Renal cortical epithelial cell (primary cell): ENCODE results near the gene UNC5A. TPM values are rescaled to one million over a fixed set of nuclear protein-coding genes. Genes with fewer than 3 reads are reported as not detected.
A peak's percentile ranks its signal among the peaks of the same experiment; 100 is the strongest.

Source experiments
- DNase-seq: peaks from one replicate; pipeline ENCODE4 v3.0.0-alpha.2; 2011; ENCODE audit warnings: low read depth
- total RNA-seq: library from RNA; depleted of rRNA; stranded (reverse); fragments of >200 nt; gene quantifications from 2 replicates; pipeline ENCODE4 v1.2.3, GENCODE V29; 2014

UNC5A gene
- total RNA-seq, 1 donor from 2014 or later = 2.2 TPM

GRCh38 chr5:176894298-176894697 is 83.9 kb downstream of the UNC5A start:
- DNase-seq = no peak

DNA sequence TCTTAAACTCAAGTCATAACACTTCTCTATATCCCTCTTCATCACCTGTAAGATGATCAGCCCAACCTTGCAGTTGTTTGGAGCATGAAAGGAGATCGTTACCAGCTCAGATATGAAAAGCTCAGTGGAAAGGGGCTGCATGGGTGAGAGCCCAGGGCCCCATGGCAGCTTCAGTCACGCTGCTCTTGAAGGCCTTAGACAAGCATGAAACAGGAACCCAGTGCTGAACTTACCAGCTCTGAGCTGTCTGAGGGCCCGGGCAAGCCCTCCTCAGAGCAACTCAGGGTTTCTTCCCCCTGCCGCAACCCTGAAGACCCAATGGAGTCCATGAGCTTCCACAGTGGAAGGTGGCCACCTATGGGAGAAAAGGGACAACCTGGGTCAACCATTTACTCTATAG is 85.5 kb downstream of the UNC5A start:
- DNase-seq = no peak

DNA sequence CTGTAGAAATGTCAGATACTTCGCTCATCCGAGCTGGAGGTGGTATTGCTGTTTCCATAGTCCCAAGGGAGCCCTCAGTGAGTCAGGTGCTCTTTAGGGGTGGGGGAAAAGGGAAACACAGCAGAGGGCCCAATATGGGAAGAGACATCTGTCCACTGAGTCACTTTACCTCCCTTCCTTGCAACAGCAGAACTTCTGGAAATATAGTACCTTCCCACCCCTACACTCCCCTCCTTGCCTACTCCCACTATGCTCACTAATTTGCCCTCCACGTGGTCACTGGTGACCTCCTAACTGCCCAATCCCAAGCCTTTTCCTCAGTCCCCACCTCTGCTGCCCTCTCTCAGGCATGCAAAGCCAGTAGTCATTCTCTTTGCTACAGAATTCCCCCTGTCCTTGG is 86.9 kb downstream of the UNC5A start:
- no peak for DNase-seq

- DNase-seq = no peak
Measured at GRCh38 chr5:176899296-176899891, 89.0 kb downstream of the UNC5A start, which contains the start of gene HK3. HK3 (minus strand) TSS chr5:176899346; CDS start chr5:176896159, 3,187 bp downstream.

DNA sequence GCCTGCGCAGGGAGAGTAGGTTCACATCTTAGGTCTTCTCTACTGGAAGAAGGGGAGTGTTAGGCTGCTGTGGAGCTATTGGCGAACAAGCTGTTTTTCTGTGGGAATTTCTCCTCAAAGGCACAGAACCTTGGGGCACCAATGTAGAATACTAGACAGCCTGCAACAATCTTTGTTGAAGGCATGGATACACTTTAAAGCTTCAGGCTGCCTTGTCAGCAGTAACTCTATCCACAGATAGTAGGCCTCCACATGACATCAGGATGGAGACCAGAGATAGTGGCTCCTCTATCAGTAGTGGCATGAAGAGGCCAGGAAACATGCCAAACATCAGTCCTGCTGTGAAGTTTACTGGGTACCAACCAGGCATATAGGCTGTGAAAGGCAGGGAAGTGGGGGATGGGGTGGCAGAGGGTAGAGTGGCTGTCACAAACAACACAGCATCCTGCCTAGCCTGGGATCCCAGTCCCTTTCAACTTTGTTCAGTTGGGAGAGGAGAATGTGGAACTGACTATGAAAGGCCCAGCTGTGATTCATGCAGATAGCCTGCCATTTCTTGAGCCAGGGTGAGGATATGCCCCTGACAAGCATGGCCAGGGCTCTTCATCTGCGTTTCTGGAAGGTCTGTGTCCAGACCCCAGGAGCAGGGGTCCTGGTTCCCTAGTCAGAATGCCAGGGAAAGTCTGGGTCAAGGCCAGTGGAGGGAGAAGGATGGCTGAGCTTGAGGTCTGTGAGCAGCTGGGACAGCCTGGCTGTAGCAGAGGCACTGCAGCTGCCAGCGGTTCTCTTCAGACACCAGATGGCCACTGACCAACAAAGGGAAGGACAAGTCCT is 89.8 kb downstream of the UNC5A start:
- no peak for DNase-seq

DNA sequence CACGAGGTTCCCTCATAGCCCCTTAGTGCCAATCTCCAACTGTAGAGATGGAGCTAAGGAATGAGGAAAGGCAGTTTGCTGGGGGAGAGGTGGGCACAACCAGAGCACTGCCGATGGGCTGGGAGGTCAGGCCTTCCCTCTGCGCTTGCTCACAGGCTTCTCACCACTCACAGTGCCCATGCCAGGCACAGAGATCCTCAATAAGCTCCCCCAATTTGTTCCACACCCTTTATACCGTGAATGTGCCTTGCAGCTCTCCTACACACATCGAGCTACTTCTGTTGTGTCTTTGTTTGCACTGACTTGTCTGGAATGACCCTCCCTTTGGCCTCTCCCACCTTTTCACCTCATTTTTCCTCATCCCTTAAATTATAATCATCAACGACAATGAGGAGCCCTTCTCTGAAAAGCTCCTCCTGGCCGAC is 90.4 kb downstream of the UNC5A start:
- DNase-seq = no peak

DNA sequence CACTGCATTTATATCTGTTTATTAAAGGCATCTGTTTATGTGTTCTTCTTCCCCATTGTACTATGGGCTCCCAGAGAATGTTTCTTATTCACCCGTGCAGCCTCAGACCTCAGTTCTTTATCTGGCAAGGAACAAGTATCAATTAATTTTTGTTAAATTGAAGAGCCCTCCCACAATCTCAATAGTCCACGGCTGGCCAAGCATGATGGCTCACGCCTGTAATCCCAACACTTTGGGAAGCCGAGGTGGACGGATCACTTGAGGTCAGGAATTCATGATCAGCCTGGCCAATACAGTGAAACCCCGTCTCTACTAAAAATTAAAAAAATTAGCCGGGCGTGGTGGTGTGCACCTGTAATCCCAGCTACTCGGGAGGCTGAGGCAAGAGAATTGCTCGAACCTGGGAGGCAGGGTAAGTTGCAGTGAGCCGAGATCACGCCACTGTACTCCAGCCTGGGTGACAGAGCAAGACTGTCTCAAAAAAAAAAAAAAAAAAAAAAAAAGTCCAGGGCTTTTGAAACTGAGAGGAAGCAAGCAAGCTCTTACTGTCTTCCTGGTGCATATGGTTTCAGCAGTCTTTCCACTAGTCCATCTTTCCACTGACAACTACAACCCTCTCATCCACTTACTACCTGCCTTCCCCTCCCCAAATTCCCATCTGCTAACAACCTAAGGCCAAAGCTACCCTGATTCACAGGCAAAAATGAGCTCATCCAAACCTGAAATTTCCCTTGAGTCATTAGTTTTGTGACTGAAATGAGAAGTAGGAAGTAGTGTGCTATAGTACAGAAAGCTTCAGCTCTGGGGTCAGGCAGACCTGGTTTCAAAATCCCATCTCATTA is 91.1 kb downstream of the UNC5A start:
- DNase-seq = peak; percentile 72

GRCh38 chr5:176902102-176902814 is 91.9 kb downstream of the UNC5A start:
- no peak for DNase-seq

GRCh38 chr5:176902911-176903664 is 92.7 kb downstream of the UNC5A start:
- peak; percentile 95 for DNase-seq

- peak; percentile 52 for DNase-seq
Measured at GRCh38 chr5:176904276-176904675, 93.9 kb downstream of the UNC5A start.

DNA sequence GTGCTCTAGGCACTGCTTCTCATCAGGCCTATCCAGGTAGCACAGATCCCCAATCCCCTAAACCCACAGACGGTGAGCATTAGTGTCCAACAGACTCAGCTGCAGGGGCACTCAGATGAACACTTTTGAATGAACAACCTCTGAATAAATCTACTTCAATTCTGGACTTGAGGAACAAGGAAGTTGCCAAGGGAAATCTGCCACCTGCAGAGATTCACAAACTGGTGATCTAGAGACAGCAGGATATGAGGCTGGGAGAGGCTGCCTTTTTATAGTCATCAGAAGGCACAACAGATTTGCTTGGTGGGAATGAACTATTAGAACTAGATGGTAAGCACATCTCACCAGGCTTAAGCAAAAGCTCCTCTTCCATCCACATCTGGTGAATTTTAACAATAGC is 95.8 kb downstream of the UNC5A start:
- DNase-seq = no peak

- no peak for DNase-seq
Measured at GRCh38 chr5:176906796-176907195, 96.4 kb downstream of the UNC5A start.

DNA sequence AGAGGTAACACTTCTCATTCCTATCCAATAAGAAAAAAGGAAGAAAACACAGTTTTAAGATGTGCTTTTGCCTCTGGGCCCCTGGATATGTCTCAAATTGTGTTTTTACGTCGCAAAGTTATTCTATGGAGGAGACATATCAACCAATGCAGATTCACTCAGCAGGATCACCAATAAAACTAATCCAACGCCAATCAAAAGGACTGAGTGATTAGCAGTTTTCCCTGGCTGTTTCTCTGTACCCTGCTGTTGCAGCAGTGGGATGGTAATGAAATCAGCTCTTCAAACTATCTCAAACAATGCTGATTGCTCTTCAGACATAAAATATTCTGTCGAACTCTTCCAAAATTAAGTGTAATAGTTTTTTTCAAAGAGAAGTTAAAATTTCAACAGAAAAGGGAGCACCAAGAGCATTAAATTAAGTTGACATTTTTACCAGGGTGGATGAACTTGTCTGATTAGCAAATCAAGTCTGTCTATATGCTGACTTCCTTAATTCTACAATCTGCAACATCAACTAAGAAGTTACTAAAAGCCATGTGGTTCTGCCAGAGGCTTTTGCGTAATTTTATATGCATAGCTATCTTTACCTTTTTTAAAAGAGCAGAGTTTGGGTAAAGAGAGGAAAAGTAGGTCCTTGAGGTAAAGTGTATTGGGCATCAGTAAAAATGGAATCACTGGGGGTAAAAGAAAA is 98.5 kb downstream of the UNC5A start:
- DNase-seq = no peak

GRCh38 chr5:176912115-176912514 is 101.8 kb downstream of the UNC5A start:
- DNase-seq = no peak

DNA sequence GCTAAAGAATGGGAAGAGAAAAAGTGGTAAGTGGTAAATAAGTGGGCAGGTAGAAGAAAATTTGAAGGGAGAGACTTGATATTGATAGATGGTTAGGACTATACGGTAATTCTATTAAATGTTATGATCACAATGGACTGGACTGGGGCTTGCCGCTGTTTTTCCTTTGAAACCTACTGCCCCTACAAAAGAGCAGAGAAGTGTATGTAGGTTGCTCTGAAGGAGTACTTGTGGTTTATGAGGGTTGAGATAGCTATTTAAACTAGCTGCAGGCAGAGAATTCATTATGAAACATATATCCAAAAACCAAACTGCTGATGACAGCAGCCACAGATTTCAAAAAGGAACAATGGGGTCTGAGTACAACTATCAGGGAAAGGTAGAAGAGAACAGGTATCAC is 105.5 kb downstream of the UNC5A start:
- no peak for DNase-seq

- peak; percentile 31 for DNase-seq
Measured at GRCh38 chr5:176916337-176916736, 106.0 kb downstream of the UNC5A start.

DNA sequence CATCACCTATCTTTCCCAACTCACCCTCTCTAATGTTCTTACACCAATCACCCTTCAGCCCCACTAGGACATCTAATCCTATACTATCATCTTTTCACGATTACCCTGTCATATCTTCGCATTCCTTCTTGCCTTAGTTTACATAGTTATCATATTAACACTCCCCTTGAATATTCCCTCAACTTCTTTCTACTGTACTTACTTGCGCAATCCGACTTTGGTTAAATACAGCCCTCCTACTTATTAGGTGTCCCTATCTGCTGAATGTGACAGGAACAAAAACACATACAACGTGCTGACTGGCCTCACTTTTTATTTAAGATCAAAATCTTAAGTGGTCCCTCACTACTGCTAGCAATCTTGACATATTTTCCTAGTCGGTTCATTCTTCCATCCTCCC is 108.3 kb downstream of the UNC5A start:
- DNase-seq = no peak

- no peak for DNase-seq
Measured at GRCh38 chr5:176921714-176922113, 111.4 kb downstream of the UNC5A start.

GRCh38 chr5:176922817-176923216 is 112.5 kb downstream of the UNC5A start:
- DNase-seq = no peak

DNA sequence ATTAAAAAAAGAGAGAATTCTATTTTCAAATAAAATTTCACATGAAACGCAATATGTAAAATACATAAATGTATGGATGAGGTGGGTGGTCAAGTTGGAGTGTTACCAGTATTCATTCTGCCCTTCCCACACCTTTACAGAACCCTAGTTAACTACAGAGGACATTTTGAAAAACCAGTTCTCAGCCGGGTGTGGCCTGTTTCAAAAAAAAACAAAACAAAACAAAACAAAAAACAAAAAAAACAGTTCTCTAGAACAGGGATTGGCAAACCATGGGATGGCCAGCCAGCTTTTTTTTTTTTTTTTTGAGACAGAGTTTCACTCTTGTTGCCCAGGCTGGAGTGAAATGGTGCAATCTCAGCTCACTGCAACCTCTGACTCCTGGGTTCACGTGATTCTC is 117.2 kb downstream of the UNC5A start:
- DNase-seq = no peak
